ENCODE data around the gene ANO3.

The ANO3 gene

GRCh38 chr11:26510164-26510563, 178.2 kb downstream of the ANO3 start:
- no peak for DNase-seq

DNA sequence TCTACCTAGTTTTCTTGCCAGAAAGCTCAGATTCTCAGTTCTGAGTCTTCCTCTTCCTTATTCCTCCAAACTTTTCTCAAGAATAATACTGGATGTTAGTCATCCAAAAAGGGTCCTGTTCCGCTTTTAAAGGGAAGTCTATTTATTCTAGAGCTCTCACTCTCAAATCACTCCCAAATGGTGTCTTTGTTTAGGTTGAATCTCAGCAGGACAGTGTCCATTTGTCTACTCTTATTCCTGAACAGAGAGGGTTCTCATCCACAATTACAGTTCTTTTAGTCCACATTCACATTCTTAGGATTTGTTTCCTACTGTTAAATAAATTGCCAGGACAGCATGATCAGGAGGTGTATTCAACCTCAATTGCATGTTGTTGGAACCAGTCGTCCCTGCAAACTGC, 178.8 kb downstream of the ANO3 start:
- DNase-seq: no peak

DNA sequence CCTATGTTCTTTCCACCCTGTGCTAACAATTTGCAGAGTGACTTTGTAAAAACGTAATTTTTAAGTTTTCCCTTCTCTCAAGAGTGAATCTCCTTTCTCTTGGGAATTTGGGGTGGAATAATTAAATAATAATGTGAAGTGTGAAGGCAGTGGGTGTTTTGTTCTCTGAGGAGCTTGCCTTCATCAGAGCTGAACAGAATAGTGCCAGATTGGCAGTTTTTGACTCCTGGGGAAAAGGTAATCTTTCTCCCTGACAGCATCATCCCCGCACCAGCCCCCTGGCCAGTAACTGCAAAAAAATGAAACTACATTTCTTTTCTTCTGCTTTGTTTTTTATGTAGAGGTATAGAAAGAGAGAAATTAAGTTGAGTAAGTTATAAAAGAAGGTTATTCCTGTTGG, 180.3 kb downstream of the ANO3 start:
- DNase-seq: no peak

- DNase-seq: no peak
Observed at GRCh38 chr11:26519469-26519868, 187.5 kb downstream of the ANO3 start.

- no peak for DNase-seq
Observed at GRCh38 chr11:26522912-26523610, 191.1 kb downstream of the ANO3 start.

GRCh38 chr11:26527685-26528084, 195.8 kb downstream of the ANO3 start:
- DNase-seq: no peak

DNA sequence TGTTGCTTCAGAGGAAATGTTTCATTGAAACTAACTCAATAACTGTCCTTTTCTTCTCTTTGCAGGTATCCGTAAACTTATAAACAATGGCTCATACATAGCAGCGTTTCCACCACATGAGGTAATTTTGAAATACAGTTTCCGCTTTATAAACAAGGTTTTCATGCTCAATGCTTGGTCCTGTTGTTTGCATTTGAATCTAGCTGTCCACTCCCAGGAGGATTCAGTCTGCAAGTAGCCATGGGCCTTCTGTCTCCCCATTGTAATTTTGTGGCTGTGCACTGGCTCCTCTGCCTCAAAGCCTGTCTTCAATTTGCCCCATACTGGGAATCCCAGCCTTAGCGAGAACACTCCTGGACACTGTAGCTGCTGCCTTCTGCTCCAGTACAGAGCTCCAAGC, 205.4 kb downstream of the ANO3 start:
- no peak for DNase-seq

DNA sequence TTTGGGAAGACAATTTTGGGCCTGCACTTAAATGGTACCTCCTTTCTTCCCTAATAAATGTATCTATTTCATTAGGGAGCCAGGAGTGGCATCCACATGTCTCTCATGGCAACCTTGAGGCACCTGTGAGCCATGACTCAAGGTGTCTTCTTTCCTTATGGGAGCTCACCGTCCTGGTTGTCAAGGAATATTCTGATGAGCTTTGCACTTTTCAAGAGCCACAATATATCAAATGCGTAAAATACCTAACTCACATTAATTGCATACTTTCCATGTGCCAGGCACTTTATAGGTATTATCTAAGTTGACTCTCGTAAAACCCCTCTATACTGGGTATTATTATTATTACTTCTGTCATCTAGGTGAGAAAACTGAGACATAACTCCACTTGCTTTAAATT, 207.6 kb downstream of the ANO3 start:
- no peak for DNase-seq

- no peak for DNase-seq
Observed at GRCh38 chr11:26541870-26542269, 209.9 kb downstream of the ANO3 start.

DNA sequence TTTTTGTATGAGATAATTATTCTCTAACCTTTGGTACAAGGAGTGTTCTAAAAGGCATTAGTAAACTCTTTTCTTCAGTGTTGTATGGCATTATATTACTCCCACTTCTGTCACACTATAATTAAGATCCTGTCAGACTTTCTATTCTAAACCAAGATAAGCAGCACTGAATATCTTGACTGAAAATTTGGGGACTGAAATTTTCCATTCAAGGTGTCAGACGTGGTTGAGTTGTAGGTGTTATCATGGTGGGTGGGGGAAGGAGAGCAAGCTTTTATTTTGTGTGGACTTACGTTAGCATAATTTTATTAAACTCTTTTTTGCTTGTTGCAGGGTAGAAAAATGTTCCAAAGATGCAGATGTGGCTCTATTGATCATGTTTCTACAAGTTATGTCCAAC, 217.2 kb downstream of the ANO3 start:
- no peak for DNase-seq

DNA sequence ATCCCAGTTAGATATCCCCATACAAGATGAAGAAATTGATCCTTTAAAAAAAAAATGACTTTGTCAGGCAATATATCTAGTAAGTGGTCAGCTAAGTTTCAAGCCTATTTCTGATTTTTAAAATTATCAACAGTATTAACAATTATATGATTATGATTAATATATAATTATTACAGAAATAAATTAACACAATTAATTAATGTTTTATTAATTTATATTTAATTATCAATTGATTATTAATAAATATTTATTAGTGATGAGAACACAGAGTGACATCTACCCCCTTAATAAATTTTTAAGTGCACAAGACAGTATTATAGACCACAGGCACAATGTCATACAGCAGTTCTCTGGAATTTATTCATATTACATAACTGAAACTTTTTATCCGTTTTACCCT, 218.1 kb downstream of the ANO3 start:
- DNase-seq: no peak

DNA sequence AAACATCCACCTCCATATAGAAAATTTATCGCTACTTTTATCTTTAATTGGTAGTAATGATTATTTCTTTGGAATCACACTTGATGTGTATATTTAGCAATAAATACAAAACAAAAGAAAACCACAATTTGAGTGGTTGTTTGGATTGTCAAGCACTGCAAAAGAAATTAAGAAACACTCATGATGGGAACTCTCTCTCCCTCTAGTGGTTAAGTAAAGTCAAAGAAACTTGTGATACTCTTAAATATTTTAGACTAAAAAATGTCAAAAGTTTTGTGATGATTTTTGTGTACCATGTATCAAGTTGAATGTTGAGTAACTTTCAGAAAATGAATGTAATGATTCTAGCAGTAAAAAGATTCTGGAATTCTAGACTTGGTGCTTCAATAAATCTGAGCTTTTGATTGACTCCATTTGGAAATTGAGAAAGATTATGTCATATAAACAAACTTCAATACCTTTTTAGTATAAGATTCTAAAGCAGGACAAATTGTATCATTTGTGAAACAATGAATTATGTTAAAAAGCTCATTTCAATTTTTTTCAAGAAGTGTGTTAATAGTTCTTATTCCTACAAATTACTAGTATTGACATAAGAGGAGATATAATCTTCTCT, 219.4 kb downstream of the ANO3 start:
- no peak for DNase-seq

GRCh38 chr11:26553182-26553581, 221.3 kb downstream of the ANO3 start:
- no peak for DNase-seq

DNA sequence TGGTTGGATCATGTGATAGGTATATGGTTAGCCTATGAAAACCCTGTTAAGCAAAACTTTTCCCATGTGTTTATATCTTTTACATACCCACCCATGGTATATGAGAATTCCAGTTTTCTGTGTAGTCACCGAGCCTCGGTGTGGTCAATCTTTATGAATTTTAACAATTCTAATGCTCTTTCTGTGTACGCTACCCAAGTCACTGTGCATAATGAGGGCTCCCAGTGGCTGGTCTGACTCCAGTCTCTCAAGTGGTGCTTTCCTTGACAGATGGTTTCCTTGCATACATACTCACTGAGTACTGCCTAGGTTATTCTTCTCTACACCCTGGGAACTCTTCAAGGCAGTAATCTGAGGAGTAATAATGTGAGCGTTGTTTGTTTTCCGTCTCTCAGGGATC, 222.5 kb downstream of the ANO3 start:
- DNase-seq: no peak

GRCh38 chr11:26556582-26556981, 224.7 kb downstream of the ANO3 start:
- DNase-seq: no peak

GRCh38 chr11:26557666-26558065, 225.7 kb downstream of the ANO3 start:
- DNase-seq: no peak

DNA sequence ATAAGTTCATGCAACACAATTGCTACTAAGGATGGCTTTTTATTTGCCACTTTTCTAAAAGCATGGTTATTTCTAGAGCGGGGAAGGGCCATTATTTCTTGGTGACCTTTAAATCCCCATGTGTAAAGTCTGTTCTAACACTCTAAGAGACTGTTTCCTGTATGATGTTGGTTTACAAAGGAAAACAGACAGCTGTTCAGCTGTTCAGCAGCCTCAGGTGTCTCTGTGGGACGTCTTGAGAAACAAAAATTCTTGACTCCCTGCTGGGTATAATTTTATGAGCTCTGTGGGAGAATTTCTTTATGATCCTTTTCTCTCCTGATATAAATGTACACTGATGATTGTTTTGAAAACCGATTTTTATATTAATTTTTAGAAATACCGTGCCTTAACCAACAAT, 226.3 kb downstream of the ANO3 start:
- no peak for DNase-seq

DNA sequence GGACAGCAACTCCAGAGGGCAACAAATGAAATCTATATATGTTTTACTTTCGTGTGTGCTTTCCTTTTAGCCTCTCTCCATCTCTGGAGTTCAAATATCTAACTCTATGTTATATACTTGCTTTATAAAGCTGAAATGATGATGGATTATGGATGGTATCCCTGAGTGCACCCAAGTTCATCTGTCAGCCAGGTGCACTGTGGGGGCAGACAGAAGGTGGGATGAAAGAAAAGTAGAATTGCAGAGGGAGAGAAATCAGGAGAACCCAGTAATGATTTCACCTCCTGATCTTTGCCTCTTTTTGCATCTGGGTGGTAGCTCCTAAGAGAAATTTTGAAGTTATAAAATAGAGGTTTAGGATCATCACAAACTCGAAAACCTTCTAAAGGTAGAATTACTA, 237.7 kb downstream of the ANO3 start:
- no peak for DNase-seq

DNA sequence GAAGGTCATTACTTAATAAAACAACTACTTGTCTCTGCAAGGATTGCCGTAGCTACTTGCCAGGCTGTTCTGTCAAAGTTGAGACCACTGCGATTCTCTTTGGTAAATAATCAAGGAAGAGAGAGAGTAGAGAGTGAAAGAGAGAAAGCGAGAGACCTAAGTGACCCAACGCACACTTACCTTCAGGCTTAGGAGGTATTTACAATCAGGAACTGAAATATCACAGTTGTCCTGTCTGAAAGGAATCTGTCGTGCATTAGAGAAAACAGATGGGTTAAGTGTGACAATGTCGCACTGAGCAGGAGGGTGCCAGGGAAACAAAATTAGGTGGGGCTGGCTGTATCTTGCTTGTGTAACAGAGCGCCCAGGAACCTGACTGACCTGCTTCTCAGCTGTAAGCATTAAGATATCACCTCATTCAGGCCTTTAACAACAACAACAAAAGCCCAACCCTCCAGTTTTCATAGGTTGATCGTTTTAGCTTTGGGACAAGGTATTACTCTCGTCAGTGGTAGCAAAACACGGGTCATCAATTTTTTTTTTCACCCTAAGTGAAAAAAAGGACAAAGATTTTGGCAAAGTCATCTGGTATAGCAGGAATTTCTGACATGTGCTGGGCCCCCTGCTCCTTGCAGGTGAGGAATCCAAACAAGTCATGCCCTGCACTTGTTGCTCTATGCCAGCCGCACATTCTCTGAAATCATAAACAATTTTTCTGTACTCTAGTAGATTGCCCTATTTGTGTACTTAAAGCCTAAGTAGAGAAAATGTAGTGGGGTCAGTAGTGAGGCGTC, 240.1 kb downstream of the ANO3 start, which contains the start of gene MUC15:
MUC15 (minus strand) TSS at position 403 of the 794 bp plus-strand sequence. CDS start 5,169 bp downstream, outside the sequence.
- DNase-seq: no peak

DNA sequence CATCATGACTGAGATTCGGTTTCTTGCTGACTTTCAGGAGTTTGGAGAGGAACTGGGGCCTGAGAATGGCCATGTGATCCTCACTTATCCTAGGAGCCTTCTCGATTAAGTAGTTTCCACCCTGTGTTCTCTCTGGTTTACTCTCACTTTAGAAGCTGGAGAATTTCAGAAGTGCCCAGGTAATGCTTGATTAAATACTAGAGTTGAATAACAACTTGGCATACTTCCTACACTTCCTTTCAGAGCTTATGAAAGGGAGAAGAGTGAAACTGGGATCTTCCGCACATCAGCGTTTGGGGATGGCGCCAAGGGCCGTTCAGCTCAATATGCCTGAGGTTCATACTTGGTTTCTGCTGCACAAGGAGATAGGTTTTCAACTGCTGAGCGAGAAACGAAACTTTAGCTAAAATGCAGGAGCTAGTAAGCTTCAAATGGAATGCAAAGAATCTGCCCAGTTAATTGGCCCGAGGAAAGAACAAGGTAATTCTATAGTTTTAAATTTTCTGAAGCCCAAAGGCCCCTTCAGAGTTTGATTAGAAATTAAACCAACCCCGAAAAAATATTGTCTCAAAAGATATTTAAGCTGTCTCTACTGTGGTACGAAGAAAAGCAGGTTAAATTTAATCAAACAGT, 241.0 kb downstream of the ANO3 start:
- no peak for DNase-seq

DNA sequence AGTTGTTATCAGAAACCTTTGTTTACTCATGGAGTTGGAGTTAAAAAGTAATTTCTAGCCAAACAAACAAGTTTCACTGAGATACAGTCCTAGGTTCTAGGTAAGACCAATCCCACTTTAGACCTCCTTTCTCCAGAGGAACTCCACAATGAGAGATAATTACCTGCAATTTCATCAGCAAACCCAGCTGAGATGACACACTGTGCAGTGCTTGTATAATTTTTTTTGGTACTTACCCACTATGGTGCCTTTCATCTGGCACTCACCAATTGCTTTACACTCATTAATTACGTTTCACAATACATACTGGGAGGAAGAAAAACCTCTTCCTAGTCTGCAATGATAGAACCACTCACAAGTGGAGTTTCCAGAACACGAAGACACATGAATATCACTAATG, 242.0 kb downstream of the ANO3 start:
- DNase-seq: no peak

- no peak for DNase-seq
Observed at GRCh38 chr11:26575946-26576345, 244.0 kb downstream of the ANO3 start.

GRCh38 chr11:26578998-26579661, 247.2 kb downstream of the ANO3 start:
- DNase-seq: no peak

All from stimulated activated naive CD4-positive, alpha-beta T cell (primary cell).